Stimulated activated CD8-positive, alpha-beta memory T cell treated with anti-CD3 and anti-CD28 coated beads, Interleukin-12 subunit alpha, Interleukin-12 subunit beta, amount 100 ng/mL, for 24 hours (primary cell): ENCODE results near the gene ACTN3.
"Not testable (repeated sequence)": the region's sequence is repeated elsewhere in the genome, so short reads cannot be mapped to it uniquely, and the experiment has no call there.

Source experiments
- DNase-seq: peaks from one replicate; pipeline ENCODE4 v3.0.0-alpha.2; 2020; ENCODE audit errors: extremely low read depth

ACTN3 gene

GRCh38 chr11:66564984-66565383, 18.3 kb downstream of the ACTN3 start:
- no peak for DNase-seq

- no peak for DNase-seq
These were observed 19.5 kb downstream of the ACTN3 start for GRCh38 chr11:66566221-66566620.

- DNase-seq: no peak
These were observed 21.1 kb downstream of the ACTN3 start for GRCh38 chr11:66567787-66568123.

- DNase-seq: no peak
These were observed 21.6 kb downstream of the ACTN3 start, which contains the start of gene CTSF for GRCh38 chr11:66568124-66568916. TSS of gene CTSF (minus strand) at chr11:66568606. CDS start at chr11:66568486, 120 bp downstream.

GRCh38 chr11:66569076-66569475, 22.4 kb downstream of the ACTN3 start:
- no peak for DNase-seq

- DNase-seq: no peak
These were observed 23.6 kb downstream of the ACTN3 start for GRCh38 chr11:66570079-66570849.

GRCh38 chr11:66570850-66571180, 24.1 kb downstream of the ACTN3 start:
- DNase-seq: no peak

GRCh38 chr11:66579017-66579606, 32.4 kb downstream of the ACTN3 start:
- DNase-seq: peak; percentile 59

- DNase-seq: no peak
These were observed 34.1 kb downstream of the ACTN3 start for GRCh38 chr11:66580803-66581202.

GRCh38 chr11:66581261-66581660, 34.6 kb downstream of the ACTN3 start:
- no peak for DNase-seq

GRCh38 chr11:66582565-66583147, 36.0 kb downstream of the ACTN3 start:
- not testable (repeated sequence) for DNase-seq

GRCh38 chr11:66585447-66585846, 38.7 kb downstream of the ACTN3 start:
- not testable (repeated sequence) for DNase-seq

- no peak for DNase-seq
These were observed 39.4 kb downstream of the ACTN3 start for GRCh38 chr11:66586136-66586535.

- not testable (repeated sequence) for DNase-seq
These were observed 42.6 kb downstream of the ACTN3 start for GRCh38 chr11:66589315-66589714.

- DNase-seq: no peak
These were observed 43.4 kb downstream of the ACTN3 start for GRCh38 chr11:66589996-66590675.

GRCh38 chr11:66591175-66591574, 44.5 kb downstream of the ACTN3 start:
- no peak for DNase-seq

- DNase-seq: peak; percentile 98
These were observed 46.0 kb downstream of the ACTN3 start, which contains the start of the genes CCDC87 and CCS for GRCh38 chr11:66592457-66593302. TSS of gene CCDC87 (minus strand) at chr11:66593063. CDS start at chr11:66593015, 48 bp downstream. TSS of gene CCS (plus strand) at chr11:66593185. CDS start at chr11:66593262, 77 bp downstream.

GRCh38 chr11:66593303-66593635, 46.6 kb downstream of the ACTN3 start:
- no peak for DNase-seq

- no peak for DNase-seq
These were observed 46.9 kb downstream of the ACTN3 start for GRCh38 chr11:66593650-66594049.

- DNase-seq: no peak
These were observed 48.7 kb downstream of the ACTN3 start for GRCh38 chr11:66595245-66595904.
